Rectal smooth muscle tissue (tissue), 1 donor: ENCODE measurements around the gene ABCB1.
"Not testable (repeated sequence)": the region's sequence is repeated elsewhere in the genome, so short reads cannot be mapped to it uniquely, and the experiment has no call there.

Experiments used
- H3K27ac ChIP-seq: one replicate; pipeline ENCODE4 v1.7.0; 2013; ENCODE audit warnings: low read depth, low read length, inconsistent platforms
- H3K27me3 ChIP-seq: one replicate; pipeline ENCODE4 v1.7.0; 2013; ENCODE audit warnings: low read length; ENCODE audit not compliant: control insufficient read depth, insufficient read depth
- H3K36me3 ChIP-seq: one replicate; pipeline ENCODE4 v1.7.0; 2013; ENCODE audit warnings: low read length; ENCODE audit not compliant: control insufficient read depth, insufficient read depth
- H3K4me1 ChIP-seq: one replicate; pipeline ENCODE4 v1.7.0; 2013; ENCODE audit warnings: low read length; ENCODE audit not compliant: control insufficient read depth, insufficient read depth
- H3K4me3 ChIP-seq: one replicate; pipeline ENCODE4 v1.7.0; 2013; ENCODE audit warnings: low read length
- H3K9ac ChIP-seq: one replicate; pipeline ENCODE4 v1.7.0; 2013; ENCODE audit warnings: low read length

Gene ABCB1

GRCh38 chr7:87599336-87599735 is 1.3 kb downstream of the ABCB1 start:
- H3K27me3 ChIP-seq, result no peaks in the 10 kb centered on the region
- H3K36me3 ChIP-seq, result no peaks in the 10 kb centered on the region
- H3K27ac ChIP-seq, result no peak overlapping the region
- H3K4me3 ChIP-seq, result peak overlapping the region; percentile 69
- no peak overlapping the region for H3K9ac ChIP-seq
- H3K4me1 ChIP-seq, result no peaks in the 10 kb centered on the region

GRCh38 chr7:87598234-87599009 is 2.3 kb downstream of the ABCB1 start:
- no peak overlapping the region for H3K9ac ChIP-seq
- no peak overlapping the region for H3K27ac ChIP-seq
- no peaks in the 10 kb centered on the region for H3K27me3 ChIP-seq
- H3K4me3 ChIP-seq, result no peak overlapping the region
- no peaks in the 10 kb centered on the region for H3K36me3 ChIP-seq
- H3K4me1 ChIP-seq, result no peaks in the 10 kb centered on the region

GRCh38 chr7:87596696-87597095 is 4.0 kb downstream of the ABCB1 start:
- Histone ChIP-seq H3K4me3 (no peak overlapping the region), H3K36me3 (no peaks in the 10 kb centered on the region), H3K27me3 (no peaks in the 10 kb centered on the region), H3K27ac (no peak overlapping the region), H3K9ac (no peak overlapping the region), H3K4me1 (no peaks in the 10 kb centered on the region)

- Histone ChIP-seq H3K27me3 (no peaks in the 10 kb centered on the region), H3K27ac (no peak overlapping the region), H3K4me3 (no peak overlapping the region), H3K4me1 (no peaks in the 10 kb centered on the region), H3K9ac (no peak overlapping the region), H3K36me3 (no peaks in the 10 kb centered on the region)
These were observed 4.5 kb downstream of the ABCB1 start for GRCh38 chr7:87596136-87596535.

DNA sequence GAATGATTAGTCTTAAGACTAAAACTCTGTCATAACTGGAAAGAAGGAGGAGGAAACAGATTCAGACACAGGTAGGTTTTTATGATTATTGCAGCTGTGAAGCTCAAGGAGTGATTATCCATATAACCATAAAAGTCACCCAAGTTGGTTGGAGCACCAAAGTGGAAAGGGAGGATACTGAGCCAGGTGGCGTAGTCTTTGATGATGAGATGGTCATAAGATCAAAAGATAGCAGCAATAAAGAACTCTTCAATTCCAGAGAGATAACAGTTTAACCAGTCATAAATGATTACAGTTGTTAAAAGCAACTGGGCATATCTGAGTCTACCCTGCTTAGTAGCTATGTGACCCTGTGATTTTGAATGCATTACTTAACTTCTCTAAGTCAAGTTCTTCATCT is 8.4 kb downstream of the ABCB1 start:
- no peak overlapping the region for H3K27ac ChIP-seq
- no peaks in the 10 kb centered on the region for H3K36me3 ChIP-seq
- H3K4me1 ChIP-seq, result no peaks in the 10 kb centered on the region
- H3K9ac ChIP-seq, result no peak overlapping the region
- no peak overlapping the region for H3K4me3 ChIP-seq
- no peaks in the 10 kb centered on the region for H3K27me3 ChIP-seq

DNA sequence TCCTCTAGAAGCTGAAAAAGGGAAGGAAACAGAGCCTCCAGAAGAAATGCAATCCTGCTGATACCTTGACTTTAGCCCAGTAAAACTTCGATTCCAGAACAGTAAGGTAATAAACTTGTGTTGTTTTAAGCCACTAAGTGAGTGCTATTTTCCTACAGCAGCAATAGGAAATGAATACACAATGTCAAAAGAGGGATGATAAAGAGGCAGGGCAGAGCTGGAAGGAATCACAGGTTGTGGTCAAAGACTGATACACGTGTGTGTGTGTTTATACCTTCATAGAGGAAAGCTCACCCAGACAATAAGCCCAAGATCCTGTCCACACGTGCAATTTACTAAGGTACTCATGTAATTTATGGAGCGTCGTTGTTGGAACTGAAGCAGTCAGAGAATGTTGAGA is 9.5 kb downstream of the ABCB1 start:
- Histone ChIP-seq H3K27ac (no peak overlapping the region), H3K27me3 (no peaks in the 10 kb centered on the region), H3K4me3 (no peak overlapping the region), H3K9ac (no peak overlapping the region), H3K36me3 (no peaks in the 10 kb centered on the region), H3K4me1 (no peaks in the 10 kb centered on the region)

DNA sequence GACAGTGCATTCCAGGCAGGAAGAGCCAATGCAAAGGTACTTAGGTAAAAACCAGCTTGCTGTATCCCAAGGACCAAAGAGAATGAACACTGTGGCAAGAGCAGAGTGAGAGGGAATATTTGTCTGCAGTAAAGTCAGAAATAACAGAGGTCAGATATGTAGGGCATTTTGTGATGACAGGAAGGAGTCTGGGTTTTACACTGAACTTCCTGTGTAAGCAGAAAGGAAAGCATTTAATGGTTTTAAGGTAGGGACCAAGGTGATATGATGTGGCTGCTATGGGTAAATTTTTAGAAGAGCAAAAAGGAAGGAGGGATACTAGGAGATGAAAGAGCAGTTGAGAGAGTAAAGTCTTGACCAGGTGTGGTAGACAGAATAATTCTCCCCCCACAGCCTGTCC is 10.1 kb downstream of the ABCB1 start:
- Histone ChIP-seq H3K36me3 (no peaks in the 10 kb centered on the region), H3K27me3 (no peaks in the 10 kb centered on the region), H3K4me1 (no peaks in the 10 kb centered on the region), H3K27ac (no peak overlapping the region), H3K9ac (no peak overlapping the region), H3K4me3 (no peak overlapping the region)

- Histone ChIP-seq H3K4me1 (no peaks in the 10 kb centered on the region), H3K36me3 (no peaks in the 10 kb centered on the region), H3K27ac (no peak overlapping the region), H3K4me3 (no peak overlapping the region), H3K27me3 (no peaks in the 10 kb centered on the region), H3K9ac (no peak overlapping the region)
These were observed 11.1 kb downstream of the ABCB1 start for GRCh38 chr7:87589631-87590030.

GRCh38 chr7:87581723-87582122 is 19.0 kb downstream of the ABCB1 start:
- Histone ChIP-seq H3K9ac (no peak overlapping the region), H3K27me3 (no peaks in the 10 kb centered on the region), H3K4me3 (no peak overlapping the region), H3K27ac (no peak overlapping the region), H3K36me3 (no peaks in the 10 kb centered on the region), H3K4me1 (no peaks in the 10 kb centered on the region)

- H3K4me1 ChIP-seq, result no peaks in the 10 kb centered on the region
- no peak overlapping the region for H3K27ac ChIP-seq
- H3K36me3 ChIP-seq, result no peaks in the 10 kb centered on the region
- no peak overlapping the region for H3K9ac ChIP-seq
- H3K4me3 ChIP-seq, result no peak overlapping the region
- H3K27me3 ChIP-seq, result no peaks in the 10 kb centered on the region
These were observed 20.0 kb downstream of the ABCB1 start for GRCh38 chr7:87580636-87581035.

DNA sequence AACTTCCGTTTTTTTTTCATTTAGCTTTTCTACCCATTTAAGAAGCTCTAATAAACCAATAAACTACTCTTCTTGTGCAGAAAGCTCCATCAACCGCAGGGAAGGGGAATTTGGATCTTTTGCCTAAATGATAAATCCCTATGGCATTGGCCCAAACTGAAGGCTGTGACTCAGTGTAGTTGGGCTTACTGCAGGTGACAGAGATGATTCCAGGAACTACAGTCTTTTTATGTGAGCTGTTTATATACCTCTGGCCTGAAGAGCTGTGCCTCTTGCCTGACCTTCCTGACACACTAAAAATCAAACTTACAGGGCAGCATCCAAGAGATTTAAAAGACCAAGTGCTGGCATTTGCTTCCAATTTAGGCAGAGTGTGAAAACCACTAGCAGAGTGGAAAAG is 25.2 kb downstream of the ABCB1 start:
- Histone ChIP-seq H3K4me3 (no peak overlapping the region), H3K27me3 (no peaks in the 10 kb centered on the region), H3K27ac (no peak overlapping the region), H3K4me1 (no peaks in the 10 kb centered on the region), H3K36me3 (no peaks in the 10 kb centered on the region), H3K9ac (no peak overlapping the region)

GRCh38 chr7:87574630-87575029 is 26.1 kb downstream of the ABCB1 start:
- Histone ChIP-seq H3K4me1 (no peaks in the 10 kb centered on the region), H3K9ac (no peak overlapping the region), H3K27ac (no peak overlapping the region), H3K36me3 (no peaks in the 10 kb centered on the region), H3K4me3 (no peak overlapping the region), H3K27me3 (no peaks in the 10 kb centered on the region)

DNA sequence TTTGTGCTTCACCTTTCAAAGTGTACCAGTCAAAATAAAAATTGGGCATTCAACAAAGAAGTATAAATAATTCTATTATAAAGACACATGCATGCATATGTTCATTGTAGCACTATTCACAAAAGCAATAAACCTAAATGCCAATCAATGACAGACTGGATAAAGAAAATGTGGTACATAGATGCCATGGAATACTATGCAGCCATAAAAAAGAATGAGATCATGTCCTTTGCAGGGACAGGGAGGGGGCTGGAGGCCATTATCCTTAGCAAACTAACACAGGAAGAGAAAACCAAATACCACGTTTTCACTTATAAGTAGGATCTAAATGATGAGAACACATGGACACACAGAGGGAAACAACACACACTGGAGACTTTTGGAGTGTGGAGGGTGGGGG is 28.2 kb downstream of the ABCB1 start:
- H3K27ac ChIP-seq, H3K4me3 ChIP-seq, H3K36me3 ChIP-seq, H3K9ac ChIP-seq, H3K27me3 ChIP-seq, H3K4me1 ChIP-seq: not testable (repeated sequence)
